Liver (tissue), 9 donors: Measurements from ENCODE around the gene SLC35C1. TPM values are rescaled to one million over a fixed set of nuclear protein-coding genes. Genes with fewer than 3 reads are reported as not detected.

Experiments used
- DNase-seq: peaks from one replicate; pipeline ENCODE4 v3.0.0-alpha.2; 2017; ENCODE audit warnings: low spot score
- H3K27ac ChIP-seq, 2 donors: one replicate each; pipeline ENCODE4 v1.7.0; 2013; ENCODE audit warnings: inconsistent platforms in 2 of 2, low read length in 2 of 2, control low read depth in 1 of 2, low read depth in 1 of 2, mild to moderate bottlenecking in 1 of 2
- H3K27me3 ChIP-seq, 4 donors: one replicate each; pipeline versions ENCODE4 v1.6.1 to v1.7.0; 2013; ENCODE audit warnings: low read length in 3 of 4, inconsistent platforms in 1 of 4, mild to moderate bottlenecking in 1 of 4, moderate library complexity in 1 of 4; ENCODE audit not compliant: control insufficient read depth in 4 of 4, insufficient read depth in 4 of 4
- H3K36me3 ChIP-seq, 4 donors: one replicate each; pipeline versions ENCODE4 v1.6.1 to v1.7.0; 2013; ENCODE audit warnings: low read length in 3 of 4, mild to moderate bottlenecking in 3 of 4, low read depth in 1 of 4, moderate library complexity in 1 of 4; ENCODE audit not compliant: control insufficient read depth in 4 of 4, insufficient read depth in 3 of 4
- H3K4me1 ChIP-seq, 4 donors: one replicate each; pipeline versions ENCODE4 v1.6.1 to v1.7.0; 2013; ENCODE audit warnings: low read length in 3 of 4, mild to moderate bottlenecking in 3 of 4, moderate library complexity in 1 of 4; ENCODE audit not compliant: control insufficient read depth in 4 of 4, insufficient read depth in 4 of 4
- H3K4me3 ChIP-seq, 3 donors: one replicate each; pipeline versions ENCODE4 v1.6.1 to v1.7.0; 2013; ENCODE audit warnings: low read length in 3 of 3, control low read depth in 1 of 3, low read depth in 1 of 3, mild to moderate bottlenecking in 1 of 3
- H3K9ac ChIP-seq, 2 donors: one replicate each; pipeline ENCODE4 v1.7.0; 2013; ENCODE audit warnings: low read length in 2 of 2, mild to moderate bottlenecking in 2 of 2, moderate library complexity in 2 of 2, control low read depth in 1 of 2, low read depth in 1 of 2
- H3K9me3 ChIP-seq, 4 donors: one replicate each; pipeline versions ENCODE4 v1.6.1 to v1.7.0; 2013; ENCODE audit warnings: low read length in 3 of 4; ENCODE audit not compliant: control insufficient read depth in 4 of 4
- ATF3 ChIP-seq: IDR thresholded peaks from 2 replicates; pipeline ENCODE4 v1.6.1; 2016; ENCODE audit warnings: antibody characterized with exemption
- CTCF ChIP-seq: fragments of 150-350 bp; IDR thresholded peaks from 2 replicates; pipeline ENCODE4 v1.5.1; 2017; ENCODE audit warnings: improper control_type of control experiment, low read depth, low read length; ENCODE audit not compliant: missing input control
- EGR1 ChIP-seq, 2 donors: IDR thresholded peaks; 2 replicates each; pipeline ENCODE4 v1.6.1; 2016 to 2018; ENCODE audit warnings: antibody characterized with exemption in 2 of 2, low read depth in 2 of 2
- FOXA1 ChIP-seq: IDR thresholded peaks from 2 replicates; pipeline ENCODE4 v1.6.1; 2016; ENCODE audit warnings: antibody characterized with exemption
- FOXA2 ChIP-seq: IDR thresholded peaks from 2 replicates; pipeline ENCODE4 v1.6.1; 2016; ENCODE audit warnings: antibody characterized with exemption
- GABPA ChIP-seq, 2 donors: IDR thresholded peaks in 1 of 2; conservative IDR thresholded peaks in 1 of 2; 2 replicates each; pipeline ENCODE4 v1.6.1; 2016; ENCODE audit warnings: antibody characterized with exemption in 2 of 2, mild to moderate bottlenecking in 1 of 2, moderate library complexity in 1 of 2
- HNF4A ChIP-seq, 2 donors: conservative IDR thresholded peaks; 2 replicates each; pipeline ENCODE4 v1.6.1; 2016; ENCODE audit warnings: antibody characterized with exemption in 2 of 2, mild to moderate bottlenecking in 2 of 2
- HNF4G ChIP-seq: IDR thresholded peaks from 2 replicates; pipeline ENCODE4 v1.6.1; 2016; ENCODE audit warnings: antibody characterized with exemption
- JUND ChIP-seq, 2 donors: IDR thresholded peaks; 2 replicates each; pipeline ENCODE4 v1.6.1; 2016; ENCODE audit warnings: antibody characterized with exemption in 2 of 2
- NR2F2 ChIP-seq: IDR thresholded peaks from 2 replicates; pipeline ENCODE4 v1.6.1; 2016; ENCODE audit warnings: antibody characterized with exemption
- RAD21 ChIP-seq, 2 donors: IDR thresholded peaks; 2 replicates each; pipeline ENCODE4 v1.6.1; 2016; ENCODE audit warnings: antibody characterized with exemption in 2 of 2, mild to moderate bottlenecking in 2 of 2
- RXRA ChIP-seq, 2 donors: IDR thresholded peaks; 2 replicates each; pipeline ENCODE4 v1.6.1; 2017 to 2018; ENCODE audit warnings: antibody characterized with exemption in 2 of 2, mild to moderate bottlenecking in 1 of 2
- SP1 ChIP-seq: IDR thresholded peaks from 2 replicates; pipeline ENCODE4 v1.6.1; 2018; ENCODE audit warnings: antibody characterized with exemption, mild to moderate bottlenecking
- TAF1 ChIP-seq: conservative IDR thresholded peaks from 2 replicates; pipeline ENCODE4 v1.6.1; 2016; ENCODE audit warnings: antibody characterized with exemption, mild to moderate bottlenecking
- YY1 ChIP-seq: IDR thresholded peaks from 2 replicates; pipeline ENCODE4 v1.6.1; 2016; ENCODE audit warnings: antibody characterized with exemption, mild to moderate bottlenecking
- ZBTB33 ChIP-seq: IDR thresholded peaks from 2 replicates; pipeline ENCODE4 v1.6.1; 2016; ENCODE audit warnings: antibody characterized with exemption
- WGBS: extraction: QIAGEN DNeasy Blood & Tissue Kit; methylation state at CpG from one replicate; pipeline ENCODE4 v1.1.7; 2013; 5-methylcytosine and 5-hydroxymethylcytosine counted together
- polyA plus RNA-seq, 2 donors: library from polyadenylated mRNA; stranded (reverse) in 1 of 2; unstranded in 1 of 2; fragments of 200-250 nt in 1 of 2; fragments of >200 nt in 1 of 2; fragmentation: Nextera tagmentation in 1 of 2; extraction: Ambion mirVana in 1 of 2; gene quantifications; one replicate each; pipeline versions ENCODE4 v1.2.1 to v1.2.3, GENCODE V29; 2013 to 2015
- total RNA-seq, 2 donors: library from RNA; depleted of rRNA; stranded (reverse); fragments of >200 nt; gene quantifications; one replicate each; pipeline ENCODE4 v1.2.3, GENCODE V29; 2014
- TF ChIP-seq, protein P1 (sequence below): IDR thresholded peaks from 2 replicates; pipeline ENCODE4 v1.6.1; 2016; ENCODE audit warnings: antibody characterized with exemption
- TF ChIP-seq, protein P2 (sequence below): IDR thresholded peaks from 2 replicates; pipeline ENCODE4 v1.6.1; 2016; ENCODE audit warnings: antibody characterized with exemption, mild to moderate bottlenecking
- donor health status: healthy.
- donor health status: healthy.
- donor health status: healthy.
- donor health status: healthy.
- donor health status: healthy.

Gene SLC35C1
- total and polyA plus RNA-seq, 4 donors: 2.5 to 82.0 (median 46.1) TPM

DNA sequence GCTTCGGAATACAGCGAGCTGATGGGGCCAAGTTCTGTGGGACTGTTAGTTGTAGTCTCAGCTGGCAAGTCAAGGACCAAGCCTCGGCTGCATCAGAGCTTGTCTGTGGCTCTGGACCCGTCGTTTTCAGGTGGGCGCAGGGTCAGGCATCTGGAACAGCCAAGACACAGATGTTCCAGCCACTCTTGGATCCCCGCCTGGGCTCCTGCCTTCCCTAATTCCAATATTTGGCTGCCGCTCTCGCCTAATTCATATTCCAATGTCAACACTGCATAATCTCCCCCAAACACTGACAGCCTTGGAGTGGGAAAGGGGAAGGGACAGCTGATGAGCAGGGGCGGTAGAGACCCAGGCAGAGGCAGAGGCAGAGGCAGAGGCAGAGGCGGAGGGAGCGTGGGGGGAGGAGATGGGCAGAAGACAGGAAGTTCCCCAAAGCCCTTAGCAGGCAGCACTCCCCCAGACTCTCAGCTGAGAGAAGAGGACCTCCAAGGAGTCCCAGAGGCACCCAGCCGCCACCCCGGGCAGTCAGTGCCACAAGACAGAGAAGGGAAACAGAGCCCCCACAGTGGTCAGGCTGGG lies 49.6 kb upstream of the SLC35C1 start:
- Histone ChIP-seq H3K27me3 (no peaks in the 10 kb centered on the region), H3K9ac (no peak overlapping the region), H3K9me3 (no peaks in the 10 kb centered on the region), H3K36me3 (no peaks in the 10 kb centered on the region), H3K27ac (peak overlapping the region; percentile 18 to 27), H3K4me3 (no peak overlapping the region), H3K4me1 (no peaks in the 10 kb centered on the region)
- 68% methylated on average over 14 of the region's 14 CpGs for WGBS
- no peak for DNase-seq
- TF ChIP-seq NR2F2 (no peak), SP1 (no peak), RAD21 (IDR thresholded peaks at IDR 0.05) (no peak), YY1 (no peak), FOXA1 (no peak)
- TF ChIP-seq, protein P1, sequence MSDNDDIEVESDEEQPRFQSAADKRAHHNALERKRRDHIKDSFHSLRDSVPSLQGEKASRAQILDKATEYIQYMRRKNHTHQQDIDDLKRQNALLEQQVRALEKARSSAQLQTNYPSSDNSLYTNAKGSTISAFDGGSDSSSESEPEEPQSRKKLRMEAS: no peak

GRCh38 chr11:45756384-45757010 lies 48.5 kb upstream of the SLC35C1 start:
- no peak for DNase-seq
- H3K9me3 ChIP-seq: no peaks in the 10 kb centered on the region
- H3K4me3 ChIP-seq: no peak overlapping the region
- H3K27me3 ChIP-seq: no peaks in the 10 kb centered on the region
- no peak overlapping the region for H3K27ac ChIP-seq
- no peak overlapping the region for H3K9ac ChIP-seq
- H3K36me3 ChIP-seq: no peaks in the 10 kb centered on the region
- H3K4me1 ChIP-seq: no peaks in the 10 kb centered on the region
- WGBS: 70% methylated on average over 13 of the region's 13 CpGs
- TF ChIP-seq YY1: no peak

DNA sequence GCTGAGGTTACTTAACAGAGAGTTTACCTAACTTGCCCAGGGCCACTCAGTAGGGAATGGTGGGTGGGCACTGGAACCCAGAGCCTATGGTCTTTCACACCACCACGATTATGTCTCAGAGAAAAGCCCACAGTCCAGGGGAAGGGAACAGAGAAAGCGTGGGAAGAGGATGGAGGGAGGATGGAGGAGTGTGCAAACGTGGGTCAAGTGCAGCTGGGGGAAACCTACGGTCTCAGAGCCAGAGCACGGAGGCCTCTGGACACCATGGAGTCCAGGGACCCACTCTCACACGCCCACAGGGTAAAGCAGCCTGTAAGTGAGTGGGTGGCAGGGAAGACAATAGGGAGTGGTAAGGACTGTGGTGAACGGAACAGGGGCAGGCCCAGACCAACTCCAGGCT lies 47.3 kb upstream of the SLC35C1 start:
- Histone ChIP-seq H3K9me3 (no peaks in the 10 kb centered on the region), H3K36me3 (no peaks in the 10 kb centered on the region), H3K4me3 (no peak overlapping the region), H3K27ac (no peak overlapping the region), H3K27me3 (no peaks in the 10 kb centered on the region), H3K4me1 (no peaks in the 10 kb centered on the region), H3K9ac (no peak overlapping the region)
- DNase-seq: no peak
- TF ChIP-seq, protein P2, sequence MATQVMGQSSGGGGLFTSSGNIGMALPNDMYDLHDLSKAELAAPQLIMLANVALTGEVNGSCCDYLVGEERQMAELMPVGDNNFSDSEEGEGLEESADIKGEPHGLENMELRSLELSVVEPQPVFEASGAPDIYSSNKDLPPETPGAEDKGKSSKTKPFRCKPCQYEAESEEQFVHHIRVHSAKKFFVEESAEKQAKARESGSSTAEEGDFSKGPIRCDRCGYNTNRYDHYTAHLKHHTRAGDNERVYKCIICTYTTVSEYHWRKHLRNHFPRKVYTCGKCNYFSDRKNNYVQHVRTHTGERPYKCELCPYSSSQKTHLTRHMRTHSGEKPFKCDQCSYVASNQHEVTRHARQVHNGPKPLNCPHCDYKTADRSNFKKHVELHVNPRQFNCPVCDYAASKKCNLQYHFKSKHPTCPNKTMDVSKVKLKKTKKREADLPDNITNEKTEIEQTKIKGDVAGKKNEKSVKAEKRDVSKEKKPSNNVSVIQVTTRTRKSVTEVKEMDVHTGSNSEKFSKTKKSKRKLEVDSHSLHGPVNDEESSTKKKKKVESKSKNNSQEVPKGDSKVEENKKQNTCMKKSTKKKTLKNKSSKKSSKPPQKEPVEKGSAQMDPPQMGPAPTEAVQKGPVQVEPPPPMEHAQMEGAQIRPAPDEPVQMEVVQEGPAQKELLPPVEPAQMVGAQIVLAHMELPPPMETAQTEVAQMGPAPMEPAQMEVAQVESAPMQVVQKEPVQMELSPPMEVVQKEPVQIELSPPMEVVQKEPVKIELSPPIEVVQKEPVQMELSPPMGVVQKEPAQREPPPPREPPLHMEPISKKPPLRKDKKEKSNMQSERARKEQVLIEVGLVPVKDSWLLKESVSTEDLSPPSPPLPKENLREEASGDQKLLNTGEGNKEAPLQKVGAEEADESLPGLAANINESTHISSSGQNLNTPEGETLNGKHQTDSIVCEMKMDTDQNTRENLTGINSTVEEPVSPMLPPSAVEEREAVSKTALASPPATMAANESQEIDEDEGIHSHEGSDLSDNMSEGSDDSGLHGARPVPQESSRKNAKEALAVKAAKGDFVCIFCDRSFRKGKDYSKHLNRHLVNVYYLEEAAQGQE: no peak
- TF ChIP-seq HNF4G: no peak
- TF ChIP-seq, protein P1: no peak
- TF ChIP-seq FOXA1: no peak
- TF ChIP-seq GABPA (IDR thresholded peaks at IDR 0.05 in 1 of 2, conservative IDR thresholded peaks at IDR 0.05 in 1 of 2): no peak
- TF ChIP-seq TAF1: no peak
- no peak for TF ChIP-seq FOXA2
- no peak for TF ChIP-seq RAD21 (IDR thresholded peaks at IDR 0.05)
- TF ChIP-seq RXRA (IDR thresholded peaks at IDR 0.05): no peak
- no peak for TF ChIP-seq HNF4A (conservative IDR thresholded peaks at IDR 0.05)
- no peak for TF ChIP-seq ATF3
- TF ChIP-seq CTCF: no peak
- no peak for TF ChIP-seq ZBTB33
- no peak for TF ChIP-seq YY1
- TF ChIP-seq JUND (IDR thresholded peaks at IDR 0.05): no peak
- no peak for TF ChIP-seq SP1
- no peak for TF ChIP-seq EGR1 (IDR thresholded peaks at IDR 0.05; ENCODE audit: low read depth in 2 of 2)
- TF ChIP-seq NR2F2: no peak
- WGBS: 81% methylated on average over 7 of the region's 7 CpGs
